ENCODE results near the gene PIP4K2B. TPM values are rescaled to one million over a fixed set of nuclear protein-coding genes. Genes with fewer than 3 reads are reported as not detected.

PIP4K2B gene
- polyA plus RNA-seq, 1 donor from 2014 or later, result 164 TPM

DNA sequence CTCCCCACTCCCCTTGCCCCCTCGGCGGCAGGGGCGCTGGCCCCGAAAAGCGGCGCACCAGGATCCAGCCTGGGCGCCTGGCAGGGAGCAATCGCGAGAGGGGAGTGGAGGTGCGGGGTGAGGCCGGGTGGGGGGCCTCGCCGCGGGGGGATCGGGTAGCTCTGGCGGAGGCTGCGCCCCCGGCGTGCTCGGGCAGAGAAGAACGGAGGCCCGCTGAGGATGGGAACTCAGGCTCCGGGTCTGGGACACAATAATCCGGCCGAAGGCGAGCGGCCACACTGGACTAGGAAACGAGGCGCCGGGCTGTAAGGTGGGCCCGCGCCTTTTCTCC lies 50.5 kb downstream of the PIP4K2B start:
- peak overlapping the region; percentile 94 for H3K27ac ChIP-seq (ENCODE audit: low read length)
- TF ChIP-seq MXI1 (conservative IDR thresholded peaks at IDR 0.05; ENCODE audit: poor library complexity, severe bottlenecking), result no peak
- no peak for TF ChIP-seq TAF1 (IDR thresholded peaks at IDR 0.05; ENCODE audit: low read depth)
- TF ChIP-seq EP300 (conservative IDR thresholded peaks at IDR 0.05; ENCODE audit: poor library complexity, severe bottlenecking), result no peak
- TF ChIP-seq, protein P1, sequence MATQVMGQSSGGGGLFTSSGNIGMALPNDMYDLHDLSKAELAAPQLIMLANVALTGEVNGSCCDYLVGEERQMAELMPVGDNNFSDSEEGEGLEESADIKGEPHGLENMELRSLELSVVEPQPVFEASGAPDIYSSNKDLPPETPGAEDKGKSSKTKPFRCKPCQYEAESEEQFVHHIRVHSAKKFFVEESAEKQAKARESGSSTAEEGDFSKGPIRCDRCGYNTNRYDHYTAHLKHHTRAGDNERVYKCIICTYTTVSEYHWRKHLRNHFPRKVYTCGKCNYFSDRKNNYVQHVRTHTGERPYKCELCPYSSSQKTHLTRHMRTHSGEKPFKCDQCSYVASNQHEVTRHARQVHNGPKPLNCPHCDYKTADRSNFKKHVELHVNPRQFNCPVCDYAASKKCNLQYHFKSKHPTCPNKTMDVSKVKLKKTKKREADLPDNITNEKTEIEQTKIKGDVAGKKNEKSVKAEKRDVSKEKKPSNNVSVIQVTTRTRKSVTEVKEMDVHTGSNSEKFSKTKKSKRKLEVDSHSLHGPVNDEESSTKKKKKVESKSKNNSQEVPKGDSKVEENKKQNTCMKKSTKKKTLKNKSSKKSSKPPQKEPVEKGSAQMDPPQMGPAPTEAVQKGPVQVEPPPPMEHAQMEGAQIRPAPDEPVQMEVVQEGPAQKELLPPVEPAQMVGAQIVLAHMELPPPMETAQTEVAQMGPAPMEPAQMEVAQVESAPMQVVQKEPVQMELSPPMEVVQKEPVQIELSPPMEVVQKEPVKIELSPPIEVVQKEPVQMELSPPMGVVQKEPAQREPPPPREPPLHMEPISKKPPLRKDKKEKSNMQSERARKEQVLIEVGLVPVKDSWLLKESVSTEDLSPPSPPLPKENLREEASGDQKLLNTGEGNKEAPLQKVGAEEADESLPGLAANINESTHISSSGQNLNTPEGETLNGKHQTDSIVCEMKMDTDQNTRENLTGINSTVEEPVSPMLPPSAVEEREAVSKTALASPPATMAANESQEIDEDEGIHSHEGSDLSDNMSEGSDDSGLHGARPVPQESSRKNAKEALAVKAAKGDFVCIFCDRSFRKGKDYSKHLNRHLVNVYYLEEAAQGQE (IDR thresholded peaks at IDR 0.05; ENCODE audit: borderline replicate concordance), result no peak
- no peak for TF ChIP-seq POLR2AphosphoS5 (IDR thresholded peaks at IDR 0.05)
- no peak for TF ChIP-seq EZH2 (IDR thresholded peaks at IDR 0.05; ENCODE audit: borderline replicate concordance, insufficient read depth, low read length, poor library complexity, severe bottlenecking)
- TF ChIP-seq, protein P2, sequence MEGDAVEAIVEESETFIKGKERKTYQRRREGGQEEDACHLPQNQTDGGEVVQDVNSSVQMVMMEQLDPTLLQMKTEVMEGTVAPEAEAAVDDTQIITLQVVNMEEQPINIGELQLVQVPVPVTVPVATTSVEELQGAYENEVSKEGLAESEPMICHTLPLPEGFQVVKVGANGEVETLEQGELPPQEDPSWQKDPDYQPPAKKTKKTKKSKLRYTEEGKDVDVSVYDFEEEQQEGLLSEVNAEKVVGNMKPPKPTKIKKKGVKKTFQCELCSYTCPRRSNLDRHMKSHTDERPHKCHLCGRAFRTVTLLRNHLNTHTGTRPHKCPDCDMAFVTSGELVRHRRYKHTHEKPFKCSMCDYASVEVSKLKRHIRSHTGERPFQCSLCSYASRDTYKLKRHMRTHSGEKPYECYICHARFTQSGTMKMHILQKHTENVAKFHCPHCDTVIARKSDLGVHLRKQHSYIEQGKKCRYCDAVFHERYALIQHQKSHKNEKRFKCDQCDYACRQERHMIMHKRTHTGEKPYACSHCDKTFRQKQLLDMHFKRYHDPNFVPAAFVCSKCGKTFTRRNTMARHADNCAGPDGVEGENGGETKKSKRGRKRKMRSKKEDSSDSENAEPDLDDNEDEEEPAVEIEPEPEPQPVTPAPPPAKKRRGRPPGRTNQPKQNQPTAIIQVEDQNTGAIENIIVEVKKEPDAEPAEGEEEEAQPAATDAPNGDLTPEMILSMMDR (IDR thresholded peaks at IDR 0.05; ENCODE audit: poor library complexity, severe bottlenecking), result no peak
- TF ChIP-seq RAD21 (conservative IDR thresholded peaks at IDR 0.05), result no peak
- no peak for TF ChIP-seq SMC3 (conservative IDR thresholded peaks at IDR 0.05; ENCODE audit: poor library complexity)

DNA sequence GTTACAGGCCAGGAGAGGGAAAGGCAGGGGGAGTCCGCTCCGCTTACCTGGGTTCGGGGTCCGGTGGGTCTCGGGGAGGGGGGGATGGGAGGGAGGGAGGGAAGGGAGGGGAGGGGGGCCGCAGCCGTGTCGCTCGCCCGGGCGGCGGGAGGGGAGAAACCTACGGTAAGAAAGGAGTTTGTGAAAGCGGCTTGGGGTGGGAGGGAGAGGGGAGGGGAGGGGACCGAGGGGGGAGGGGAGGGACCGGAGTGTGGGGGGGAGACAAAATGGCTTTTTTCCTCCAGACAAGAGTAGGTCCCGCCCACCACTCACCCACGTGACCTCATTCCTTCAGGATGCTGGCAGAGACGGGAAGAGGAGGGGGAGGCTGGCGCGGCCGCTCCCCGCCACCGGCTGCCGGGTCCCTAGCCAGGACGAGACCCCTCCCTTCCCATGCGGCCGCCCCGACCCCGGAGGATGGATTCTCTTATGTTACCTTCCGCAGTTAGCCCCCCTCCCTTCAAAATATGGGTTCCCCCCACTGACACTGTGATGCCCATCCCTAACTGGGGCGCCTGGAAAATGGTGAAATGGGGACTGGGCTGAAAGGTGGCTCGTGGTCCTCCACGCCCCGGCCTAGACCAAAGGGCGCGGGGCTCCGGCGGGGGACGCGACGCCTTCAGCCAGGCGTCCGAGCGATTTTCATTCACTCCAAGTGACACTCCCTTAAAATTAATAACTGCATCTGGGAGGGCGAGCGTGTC lies 51.0 kb downstream of the PIP4K2B start, which contains the start of gene PCGF2:
PCGF2 (minus strand) TSS at position 188 of the 743 bp plus-strand sequence. CDS start 7,934 bp downstream, outside the sequence.
- TF ChIP-seq MXI1 (conservative IDR thresholded peaks at IDR 0.05; ENCODE audit: poor library complexity, severe bottlenecking), result peak; percentile 45
- TF ChIP-seq EZH2 (IDR thresholded peaks at IDR 0.05; ENCODE audit: borderline replicate concordance, insufficient read depth, low read length, poor library complexity, severe bottlenecking), result no peak
- TF ChIP-seq, protein P2 (IDR thresholded peaks at IDR 0.05; ENCODE audit: poor library complexity, severe bottlenecking), result no peak
- TF ChIP-seq, protein P1 (IDR thresholded peaks at IDR 0.05; ENCODE audit: borderline replicate concordance), result no peak
- TF ChIP-seq POLR2AphosphoS5 (IDR thresholded peaks at IDR 0.05), result peak; percentile 93
- TF ChIP-seq TAF1 (IDR thresholded peaks at IDR 0.05; ENCODE audit: low read depth), result peak; percentile 54
- no peak for TF ChIP-seq SMC3 (conservative IDR thresholded peaks at IDR 0.05; ENCODE audit: poor library complexity)
- no peak for TF ChIP-seq EP300 (conservative IDR thresholded peaks at IDR 0.05; ENCODE audit: poor library complexity, severe bottlenecking)
- no peak for TF ChIP-seq RAD21 (conservative IDR thresholded peaks at IDR 0.05)

More for the DNA sequence above, 50.5 kb downstream of the PIP4K2B start:
- H3K9me2 ChIP-seq (ENCODE audit: insufficient read depth, low read length), result no peaks in the 10 kb centered on the region
- H3K4me2 ChIP-seq (ENCODE audit: low read length), result peak overlapping the region; percentile 67
- H3K79me2 ChIP-seq (replicated peaks; ENCODE audit: insufficient read depth, low read length), result peaks cover 51% of the 10 kb centered on the region
- H3K9ac ChIP-seq (ENCODE audit: low read length), result peak overlapping the region; percentile 92
- H2AFZ ChIP-seq (ENCODE audit: low read depth, low read length), result no peak overlapping the region
- no peaks in the 10 kb centered on the region for H3K36me3 ChIP-seq (ENCODE audit: insufficient read depth, low read length)
- H4K20me1 ChIP-seq (ENCODE audit: insufficient read depth), result no peaks in the 10 kb centered on the region
- no peaks in the 10 kb centered on the region for H3F3A ChIP-seq (ENCODE audit: insufficient read depth, low read length, poor library complexity, severe bottlenecking)
- no peaks in the 10 kb centered on the region for H3K9me3 ChIP-seq (ENCODE audit: low read length)
- H3K27me3 ChIP-seq (ENCODE audit: insufficient read depth, low read depth, low read length), result no peaks in the 10 kb centered on the region
- peak overlapping the region; percentile 94 for H3K4me3 ChIP-seq (ENCODE audit: low read length)

More for the DNA sequence above, 51.0 kb downstream of the PIP4K2B start, which contains the start of gene PCGF2:
- Histone ChIP-seq H3K9ac (ENCODE audit: low read length) (peak within 1 kb of the TSS; percentile 100), H3K36me3 (ENCODE audit: insufficient read depth, low read length) (no peaks in the 10 kb centered on the region), H3K4me3 (ENCODE audit: low read length) (peak within 1 kb of the TSS; percentile 94), H3K27me3 (ENCODE audit: insufficient read depth, low read depth, low read length) (no peaks in the 10 kb centered on the region), H3K9me3 (ENCODE audit: low read length) (no peaks in the 10 kb centered on the region), H4K20me1 (ENCODE audit: insufficient read depth) (no peaks in the 10 kb centered on the region), H3K4me2 (ENCODE audit: low read length) (peak within 1 kb of the TSS; percentile 79), H3K27ac (ENCODE audit: low read length) (peak within 1 kb of the TSS; percentile 94), H2AFZ (ENCODE audit: low read depth, low read length) (peak within 1 kb of the TSS; percentile 62), H3K9me2 (ENCODE audit: insufficient read depth, low read length) (no peaks in the 10 kb centered on the region), H3F3A (ENCODE audit: insufficient read depth, low read length, poor library complexity, severe bottlenecking) (no peaks in the 10 kb centered on the region), H3K79me2 (replicated peaks; ENCODE audit: insufficient read depth, low read length) (peaks cover 56% of the 10 kb centered on the region)

Measured in neural cell (in vitro differentiated cells).